H9 (cell line): ENCODE results near the gene SLC10A3. TPM values are rescaled to one million over a fixed set of nuclear protein-coding genes. Genes with fewer than 3 reads are reported as not detected.

ENCODE experiments used
- DNase-seq: peaks from one replicate; pipeline ENCODE4 v3.0.0-alpha.2; 2017
- H2AFZ ChIP-seq: one replicate; pipeline ENCODE4 v1.6.1; 2013; ENCODE audit warnings: mild to moderate bottlenecking, low read length, control low read depth, moderate library complexity
- H2AK5ac ChIP-seq: 2 replicates; pipeline ENCODE4 v1.6.1; 2013; ENCODE audit warnings: low read length, control low read depth, mixed read lengths; ENCODE audit not compliant: insufficient read length
- H2BK120ac ChIP-seq: one replicate; pipeline ENCODE4 v1.6.1; 2013; ENCODE audit warnings: low read depth, mild to moderate bottlenecking, low read length, control low read depth, inconsistent platforms; ENCODE audit not compliant: poor library complexity, severe bottlenecking
- H2BK12ac ChIP-seq: 2 replicates; pipeline ENCODE4 v1.6.1; 2013; ENCODE audit warnings: low read length, control low read depth, mixed read lengths, low read depth; ENCODE audit not compliant: insufficient read length
- H2BK15ac ChIP-seq: 2 replicates; pipeline ENCODE4 v1.6.1; 2013; ENCODE audit warnings: low read depth, low read length, control low read depth
- H2BK20ac ChIP-seq: one replicate; pipeline ENCODE4 v1.6.1; 2013; ENCODE audit warnings: low read depth, mild to moderate bottlenecking, low read length, control low read depth, inconsistent platforms; ENCODE audit not compliant: poor library complexity, severe bottlenecking
- H2BK5ac ChIP-seq: 2 replicates; pipeline ENCODE4 v1.6.1; 2013; ENCODE audit warnings: low read length, control low read depth, mixed read lengths; ENCODE audit not compliant: insufficient read length
- H3K14ac ChIP-seq: 2 replicates; pipeline ENCODE4 v1.6.1; 2013; ENCODE audit warnings: low read length, control low read depth; ENCODE audit not compliant: insufficient read depth
- H3K18ac ChIP-seq: 2 replicates; pipeline ENCODE4 v1.6.1; 2013; ENCODE audit warnings: low read depth, mild to moderate bottlenecking, mixed read lengths, low read length, control low read depth; ENCODE audit not compliant: insufficient read length
- H3K23ac ChIP-seq: 2 replicates; pipeline ENCODE4 v1.6.1; 2013; ENCODE audit warnings: low read length, control low read depth, mixed read lengths, low read depth; ENCODE audit not compliant: insufficient read length
- H3K23me2 ChIP-seq: 2 replicates; pipeline ENCODE4 v1.6.1; 2013; ENCODE audit warnings: low read depth, mild to moderate bottlenecking, mixed read lengths, low read length, control low read depth; ENCODE audit not compliant: insufficient read length, poor library complexity, severe bottlenecking
- H3K27ac ChIP-seq: 2 replicates; pipeline ENCODE4 v1.5.1; 2013; ENCODE audit warnings: low read length, control low read depth, mixed read lengths, low read depth; ENCODE audit not compliant: insufficient read length
- H3K27me3 ChIP-seq: 2 replicates; pipeline ENCODE4 v1.6.1; 2013; ENCODE audit warnings: low read length, control low read depth, inconsistent platforms; ENCODE audit not compliant: insufficient read depth
- H3K4ac ChIP-seq: 2 replicates; pipeline ENCODE4 v1.6.1; 2013; ENCODE audit warnings: low read depth, mild to moderate bottlenecking, control low read depth, inconsistent platforms, low read length, moderate library complexity
- H3K4me1 ChIP-seq: 2 replicates; pipeline ENCODE4 v1.6.1; 2013; ENCODE audit warnings: low read length, control low read depth, inconsistent platforms; ENCODE audit not compliant: insufficient read depth
- H3K4me2 ChIP-seq: 2 replicates; pipeline ENCODE4 v1.6.1; 2013; ENCODE audit warnings: low read length, control low read depth, mixed read lengths; ENCODE audit not compliant: insufficient read length, insufficient read depth
- H3K56ac ChIP-seq: 2 replicates; pipeline ENCODE4 v1.6.1; 2013; ENCODE audit warnings: low read depth, mild to moderate bottlenecking, mixed read lengths, low read length, control low read depth; ENCODE audit not compliant: insufficient read length
- H3K79me1 ChIP-seq: 2 replicates; pipeline ENCODE4 v1.6.1; 2013; ENCODE audit warnings: low read depth, mild to moderate bottlenecking, moderate library complexity, low read length, control low read depth, inconsistent platforms; ENCODE audit not compliant: insufficient read depth, poor library complexity, severe bottlenecking
- H3K79me2 ChIP-seq: 2 replicates; pipeline ENCODE4 v1.6.1; 2013; ENCODE audit warnings: low read length, control low read depth, inconsistent platforms; ENCODE audit not compliant: insufficient read depth
- H3K9ac ChIP-seq: 2 replicates; pipeline ENCODE4 v1.6.1; 2013; ENCODE audit warnings: low read length, control low read depth, mixed read lengths; ENCODE audit not compliant: insufficient read length; ENCODE audit errors: extremely low read depth
- H3K9me3 ChIP-seq: one replicate; pipeline ENCODE4 v1.6.1; 2013; ENCODE audit warnings: low read depth, low read length, inconsistent platforms; ENCODE audit not compliant: control insufficient read depth
- H3T11ph ChIP-seq: one replicate; pipeline ENCODE4 v1.6.1; 2013; ENCODE audit warnings: mild to moderate bottlenecking, low read length, control low read depth, inconsistent platforms
- H4K20me1 ChIP-seq: one replicate; pipeline ENCODE4 v1.6.1; 2013; ENCODE audit not compliant: control insufficient read depth, insufficient read length, insufficient read depth
- H4K5ac ChIP-seq: 2 replicates; pipeline ENCODE4 v1.6.1; 2013; ENCODE audit warnings: low read depth, mild to moderate bottlenecking, mixed read lengths, low read length, control low read depth; ENCODE audit not compliant: insufficient read length
- H4K8ac ChIP-seq: replicated peaks from 2 replicates; pipeline ENCODE4 v1.6.1; 2013; ENCODE audit warnings: low read length, control low read depth, mixed read lengths, low read depth; ENCODE audit not compliant: insufficient read length
- H4K91ac ChIP-seq: 2 replicates; pipeline ENCODE4 v1.6.1; 2013; ENCODE audit warnings: low read depth, mild to moderate bottlenecking, moderate library complexity, mixed read lengths, low read length, control low read depth; ENCODE audit not compliant: insufficient read length
- H3K27ac Mint-ChIP-seq, 3 experiments: 2 replicates in 2 of 3; 3 replicates in 1 of 3; pipeline ENCODE4 v1.8.0; 2020 to 2021; ENCODE audit warnings: mixed read lengths in 3 of 3, mild to moderate bottlenecking in 1 of 3, moderate library complexity in 1 of 3
- H3K27me3 Mint-ChIP-seq: 2 replicates; pipeline ENCODE4 v1.8.0; 2021; ENCODE audit warnings: low read depth, mild to moderate bottlenecking, moderate library complexity, mixed read lengths
- H3K36me3 Mint-ChIP-seq, 3 experiments: 2 replicates in 2 of 3; 3 replicates in 1 of 3; pipeline ENCODE4 v1.8.0; 2020 to 2021; ENCODE audit warnings: low read depth in 3 of 3, mixed read lengths in 3 of 3; ENCODE audit not compliant: insufficient read depth in 1 of 3
- H3K4me1 Mint-ChIP-seq, 2 experiments: 2 replicates each; pipeline ENCODE4 v1.8.0; 2020; ENCODE audit warnings: mixed read lengths in 2 of 2
- H3K4me3 Mint-ChIP-seq, 2 experiments: 2 replicates in 1 of 2; 3 replicates in 1 of 2; pipeline ENCODE4 v1.8.0; 2020 to 2021; ENCODE audit warnings: mild to moderate bottlenecking in 2 of 2, mixed read lengths in 2 of 2, moderate library complexity in 1 of 2
- H3K9me3 Mint-ChIP-seq, 2 experiments: 2 replicates in 1 of 2; 3 replicates in 1 of 2; pipeline ENCODE4 v1.8.0; 2020; ENCODE audit warnings: mild to moderate bottlenecking in 2 of 2, mixed read lengths in 2 of 2, moderate library complexity in 1 of 2
- CTCF ChIP-seq: fragments of 200-600 bp; sonication (generic); conservative IDR thresholded peaks from 3 replicates; pipeline ENCODE4 v1.8.0; 2021; ENCODE audit warnings: antibody characterized with exemption, mild to moderate bottlenecking
- WGBS: extraction: QIAGEN DNeasy Blood & Tissue Kit; methylation state at CpG from one replicate; pipeline ENCODE4 v1.1.7; 2013; ENCODE audit warnings: missing lambda C conversion rate, low lambda C conversion rate, mixed read lengths; ENCODE audit not compliant: insufficient read length; ENCODE audit errors: extremely low coverage; 5-methylcytosine and 5-hydroxymethylcytosine counted together
- total RNA-seq: library from RNA; stranded (reverse); gene quantifications from 2 replicates; pipeline ENCODE4 v1.2.1, GENCODE V29; 2021

Gene SLC10A3
- total RNA-seq, 1 experiment from 2014 or later, result 8.8 TPM

GRCh38 chrX:154467556-154467955, 22.9 kb downstream of the SLC10A3 start:
- Histone ChIP-seq H3K14ac (no peak overlapping the region), H2AFZ (no peak overlapping the region), H3K4me1 (no peaks in the 10 kb centered on the region), H2AK5ac (no peak overlapping the region), H2BK20ac (no peak overlapping the region), H2BK12ac (no peak overlapping the region), H3K4me2 (no peak overlapping the region), H3K23ac (no peak overlapping the region), H4K8ac (no peak overlapping the region), H3K27me3 (no peaks in the 10 kb centered on the region), H2BK120ac (no peak overlapping the region), H3K4ac (no peak overlapping the region), H3T11ph (no peak overlapping the region), H4K20me1 (no peaks in the 10 kb centered on the region), H4K91ac (no peak overlapping the region), H3K18ac (no peak overlapping the region), H3K79me1 (no peaks in the 10 kb centered on the region), H4K5ac (no peak overlapping the region), H2BK5ac (no peak overlapping the region), H3K9ac (no peak overlapping the region), H3K79me2 (no peaks in the 10 kb centered on the region), H2BK15ac (no peak overlapping the region), H3K27ac (no peak overlapping the region), H3K9me3 (peaks cover 26% of the 10 kb centered on the region), H3K56ac (no peak overlapping the region), H3K23me2 (no peaks in the 10 kb centered on the region)
- no peak for DNase-seq
- no peak overlapping the region for H3K4me3 Mint-ChIP-seq
- H3K27me3 Mint-ChIP-seq, result no peaks in the 10 kb centered on the region; the same call in 1 of the 2 replicates
- no peak for TF ChIP-seq CTCF
- no peak overlapping the region for H3K27ac Mint-ChIP-seq
- no peaks in the 10 kb centered on the region for H3K4me1 Mint-ChIP-seq
- peaks cover 49 to 82% of the 10 kb centered on the region in 2 experiments for H3K9me3 Mint-ChIP-seq
- no CpG with 5 or more reads among the region's 21 CpGs for WGBS
- peaks cover 18 to 55% (median 50%) of the 10 kb centered on the region in 3 experiments for H3K36me3 Mint-ChIP-seq
